Measurements from ENCODE around the gene KLRF1. TPM values are rescaled to one million over a fixed set of nuclear protein-coding genes. Genes with fewer than 3 reads are reported as not detected.

Gene KLRF1, protein sequence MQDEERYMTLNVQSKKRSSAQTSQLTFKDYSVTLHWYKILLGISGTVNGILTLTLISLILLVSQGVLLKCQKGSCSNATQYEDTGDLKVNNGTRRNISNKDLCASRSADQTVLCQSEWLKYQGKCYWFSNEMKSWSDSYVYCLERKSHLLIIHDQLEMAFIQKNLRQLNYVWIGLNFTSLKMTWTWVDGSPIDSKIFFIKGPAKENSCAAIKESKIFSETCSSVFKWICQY
- not detected in 2 replicates for total RNA-seq (2014; rRNA removed; shearing (Covaris generic))

GRCh38 chr12:9827209-9827888, at the start of gene KLRF1:
Gene KLRF1 (plus strand): TSS chr12:9827481. CDS start chr12:9827545, 64 bp downstream.
- in situ Hi-C loops (cut with HindIII; ENCODE audit: low sequenced_read_pairs), result no loop called here
- DNase-seq (ENCODE audit: low spot score), result no peak

DNA sequence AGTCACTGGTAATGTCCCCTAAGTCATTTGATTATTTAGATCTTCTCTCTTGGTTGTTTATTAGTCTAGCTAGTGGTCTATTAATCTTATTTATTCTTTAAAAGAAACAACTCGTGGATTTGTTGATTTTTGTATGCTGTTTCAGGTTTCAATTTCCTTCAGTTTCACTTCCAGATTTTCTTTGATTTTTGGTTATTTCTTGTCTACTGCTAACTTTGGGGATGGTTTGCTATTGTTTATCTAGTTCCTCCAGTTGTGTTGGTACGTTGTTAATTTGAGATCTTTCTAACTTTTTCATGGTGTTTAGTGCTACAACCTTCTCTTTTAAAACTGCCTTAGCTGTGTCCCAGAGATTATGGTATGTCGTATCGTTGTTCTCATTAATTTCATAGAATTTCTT, 48.1 kb upstream of the KLRF1 start:
- no peak for DNase-seq (ENCODE audit: low spot score)
- in situ Hi-C loops (cut with HindIII; ENCODE audit: low sequenced_read_pairs), result no loop called here

DNA sequence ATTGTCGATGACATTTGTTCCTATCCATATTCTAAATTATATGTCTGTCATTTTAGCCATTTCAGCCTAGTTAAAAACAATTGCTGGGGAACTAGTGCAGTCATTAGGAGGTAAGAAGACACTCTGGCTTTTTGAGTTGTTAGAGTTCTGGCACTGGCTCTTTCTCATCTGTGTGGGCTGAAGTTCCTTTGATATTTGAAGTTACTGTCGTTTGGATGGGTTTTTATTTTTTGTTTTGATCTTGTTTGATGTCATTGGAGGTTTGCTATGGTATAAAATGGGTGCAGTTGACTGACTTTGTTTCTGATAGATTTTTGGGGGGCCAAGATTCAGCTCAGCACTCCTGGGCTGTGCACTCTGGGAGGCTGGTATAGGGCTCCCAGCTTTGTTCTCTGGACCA, 45.9 kb upstream of the KLRF1 start:
- in situ Hi-C loops (cut with HindIII; ENCODE audit: low sequenced_read_pairs), result no loop called here
- DNase-seq (ENCODE audit: low spot score), result no peak

- no peak for DNase-seq (ENCODE audit: low spot score)
- in situ Hi-C loops (cut with HindIII; ENCODE audit: low sequenced_read_pairs), result no loop called here
Measured at GRCh38 chr12:9782547-9783382, 44.5 kb upstream of the KLRF1 start.

GRCh38 chr12:9784326-9784725, 43.0 kb upstream of the KLRF1 start:
- in situ Hi-C loops (cut with HindIII; ENCODE audit: low sequenced_read_pairs), result no loop called here
- no peak for DNase-seq (ENCODE audit: low spot score)

DNA sequence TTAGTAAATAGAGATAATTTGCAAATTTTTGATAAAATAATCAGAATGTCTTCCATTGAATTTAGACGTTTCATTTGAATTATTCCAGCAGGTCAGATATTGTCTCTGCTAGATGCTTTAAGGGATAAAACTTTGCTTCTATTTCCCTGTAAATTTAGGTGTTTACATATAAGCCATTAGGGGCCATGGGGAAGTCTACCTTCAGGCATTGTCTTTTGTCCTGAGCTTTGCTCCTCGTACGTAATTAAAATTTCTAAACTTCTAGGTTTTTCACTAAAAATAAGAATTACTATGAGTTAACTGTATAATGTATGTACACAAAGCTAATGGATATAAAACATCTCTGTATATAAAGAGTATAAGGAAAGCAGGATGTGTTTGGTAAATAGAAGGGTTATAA, 42.5 kb upstream of the KLRF1 start:
- no peak for DNase-seq (ENCODE audit: low spot score)
- in situ Hi-C loops (cut with HindIII; ENCODE audit: low sequenced_read_pairs), result no loop called here

DNA sequence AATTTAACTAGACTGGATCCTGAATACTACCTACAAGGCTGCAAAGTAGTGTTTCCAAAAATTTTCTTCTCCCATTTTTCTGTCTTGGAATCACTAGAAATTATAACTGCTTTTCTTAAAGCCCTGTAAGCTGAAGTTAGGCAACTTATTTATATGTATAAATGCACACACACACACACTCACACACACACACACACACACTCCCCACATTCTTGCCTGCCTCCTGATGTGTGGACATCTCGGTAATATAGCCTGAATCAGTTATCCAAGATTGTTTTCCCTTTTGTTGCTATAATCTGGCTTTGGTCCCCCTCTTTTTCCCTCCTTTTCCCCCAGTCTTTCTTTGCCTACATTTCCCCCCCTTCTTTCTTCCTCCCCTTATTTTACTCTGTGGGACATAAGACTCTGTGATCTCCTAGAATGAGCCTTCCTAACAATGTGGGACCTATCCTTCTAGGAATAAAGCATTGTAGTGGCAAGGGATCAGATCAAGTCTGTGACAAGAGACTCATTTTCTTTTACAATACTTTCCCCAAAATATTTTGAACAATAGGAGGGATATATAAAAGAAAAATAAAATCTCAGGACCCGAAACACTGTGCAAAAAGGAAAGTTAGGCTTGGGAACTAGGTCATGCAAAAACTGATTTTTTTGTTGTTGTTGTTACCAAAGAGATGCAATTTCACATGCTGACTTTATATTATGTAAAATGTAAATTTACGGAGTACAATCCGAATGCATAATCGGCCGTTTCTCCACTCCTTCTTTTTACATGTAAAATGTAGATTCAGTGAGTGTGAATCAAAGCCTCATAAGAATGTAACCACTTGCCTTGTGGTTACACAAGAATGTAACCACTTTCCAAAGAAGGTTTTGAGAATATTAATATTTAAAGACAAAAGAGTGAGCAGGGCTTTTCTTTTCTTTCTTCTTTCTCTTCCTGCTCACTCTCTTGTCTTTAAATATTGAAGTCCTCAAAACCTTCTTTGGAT, 40.3 kb upstream of the KLRF1 start:
- in situ Hi-C loops (cut with HindIII; ENCODE audit: low sequenced_read_pairs), result no loop called here
- DNase-seq (ENCODE audit: low spot score), result no peak

- in situ Hi-C loops (cut with HindIII; ENCODE audit: low sequenced_read_pairs), result no loop called here
- no peak for DNase-seq (ENCODE audit: low spot score)
Measured at GRCh38 chr12:9792185-9792900, 34.9 kb upstream of the KLRF1 start.

DNA sequence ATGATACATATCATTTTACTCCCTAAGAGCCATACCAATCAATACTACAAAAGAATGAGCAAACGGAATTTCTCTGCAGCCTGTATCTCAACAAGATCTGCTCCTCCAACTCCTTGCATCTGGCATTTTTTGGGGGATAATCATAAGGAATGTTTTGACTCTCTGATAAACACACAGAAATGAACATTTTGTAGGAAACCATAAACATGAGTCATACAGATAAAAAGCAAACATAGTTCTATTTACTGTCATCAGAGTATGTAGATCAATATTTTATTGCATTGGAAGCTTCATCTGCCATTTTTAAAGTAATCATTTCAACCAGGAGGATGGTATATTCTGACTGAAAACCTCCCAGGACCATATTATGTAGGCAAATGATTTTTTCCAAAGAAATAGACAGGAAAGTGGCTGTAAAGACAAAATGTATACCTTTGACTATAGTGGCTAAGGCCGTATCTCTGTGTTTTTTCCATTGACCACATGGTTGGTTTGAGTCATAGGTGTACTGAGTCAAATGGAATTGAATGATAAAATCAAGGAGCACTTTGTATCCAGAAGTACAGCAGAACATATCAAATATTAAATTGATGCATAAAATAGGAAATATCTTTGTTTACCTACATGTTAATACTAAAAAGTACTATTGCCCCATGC, 34.2 kb upstream of the KLRF1 start:
- DNase-seq (ENCODE audit: low spot score), result no peak
- in situ Hi-C loops (cut with HindIII; ENCODE audit: low sequenced_read_pairs), result no loop called here

DNA sequence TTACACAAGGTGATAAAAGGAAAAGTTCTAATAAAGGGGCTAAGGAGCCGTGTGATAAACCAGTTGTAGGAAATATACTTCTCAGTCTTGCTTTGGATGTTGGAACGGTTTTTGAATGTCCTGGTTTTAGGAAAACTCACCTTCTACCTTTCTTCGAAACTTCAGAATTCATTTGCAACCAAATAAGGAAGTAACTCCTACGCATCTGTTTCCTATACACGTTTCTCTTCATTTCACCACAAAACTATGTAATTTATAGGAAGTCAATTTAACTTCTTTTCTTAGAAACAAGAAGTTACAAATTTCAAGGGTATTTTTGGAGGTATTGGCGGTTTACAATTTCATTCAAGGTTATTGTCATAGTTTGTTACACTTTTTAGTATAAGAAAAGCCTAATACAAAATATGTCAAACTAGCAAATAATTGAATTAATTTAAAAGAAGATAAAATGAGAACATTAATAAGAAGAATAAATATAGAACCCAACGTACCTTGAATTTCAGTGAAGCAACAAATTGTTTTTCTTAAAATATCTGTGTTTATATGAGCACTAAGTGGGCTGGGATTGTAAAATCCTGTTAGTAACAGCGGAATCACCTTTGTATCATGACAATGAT, 33.4 kb upstream of the KLRF1 start:
- DNase-seq (ENCODE audit: low spot score), result no peak
- in situ Hi-C loops (cut with HindIII; ENCODE audit: low sequenced_read_pairs), result no loop called here

DNA sequence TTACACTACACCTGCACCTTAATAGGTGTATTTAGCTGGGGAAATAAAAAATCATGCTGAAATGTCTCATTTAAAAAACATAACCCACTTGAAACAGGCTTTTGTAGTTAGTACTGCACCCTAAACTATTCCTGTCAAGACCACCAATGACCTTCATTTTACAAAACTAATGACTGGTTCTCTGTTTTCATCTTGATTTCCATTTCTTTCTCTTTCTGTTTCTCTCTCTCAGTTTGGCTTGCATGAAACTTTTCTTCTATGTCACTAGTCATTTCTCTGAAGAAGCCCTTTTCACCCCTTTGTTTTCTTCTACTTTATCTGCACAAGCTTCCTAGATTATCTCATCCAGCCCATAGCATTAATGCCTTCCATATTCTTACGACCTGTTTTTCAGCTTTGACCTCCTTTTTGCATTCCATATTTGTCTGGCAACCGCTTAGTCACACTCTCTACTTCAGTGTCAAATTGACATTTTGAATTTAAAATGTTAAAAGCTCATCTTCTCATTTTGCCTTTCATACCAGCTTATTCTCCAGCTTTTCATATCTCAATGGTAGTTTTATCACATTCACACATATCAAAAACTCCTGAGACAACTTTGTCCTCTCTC, 32.7 kb upstream of the KLRF1 start:
- no peak for DNase-seq (ENCODE audit: low spot score)
- in situ Hi-C loops (cut with HindIII; ENCODE audit: low sequenced_read_pairs), result no loop called here

- DNase-seq (ENCODE audit: low spot score), result no peak
- in situ Hi-C loops (cut with HindIII; ENCODE audit: low sequenced_read_pairs), result no loop called here
Measured at GRCh38 chr12:9795945-9796344, 31.3 kb upstream of the KLRF1 start.

DNA sequence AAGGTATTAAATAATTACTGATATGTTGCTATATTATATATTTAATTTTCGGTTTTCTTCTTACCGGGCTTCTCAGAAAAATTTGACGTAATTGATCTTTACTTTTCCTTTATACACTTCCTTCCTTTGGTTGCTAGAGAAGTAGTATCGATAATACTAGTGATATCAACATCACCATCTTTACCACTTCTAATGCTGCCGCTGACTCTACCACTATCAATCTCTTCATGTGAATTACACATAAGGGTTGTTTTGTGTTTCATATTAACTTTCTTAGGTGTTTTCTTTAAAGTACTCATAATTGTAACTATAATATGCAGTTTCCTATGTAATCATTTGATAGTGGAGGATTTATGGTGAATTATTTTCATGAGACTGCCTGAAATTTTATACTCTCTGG, 30.9 kb upstream of the KLRF1 start:
- in situ Hi-C loops (cut with HindIII; ENCODE audit: low sequenced_read_pairs), result no loop called here
- DNase-seq (ENCODE audit: low spot score), result no peak

DNA sequence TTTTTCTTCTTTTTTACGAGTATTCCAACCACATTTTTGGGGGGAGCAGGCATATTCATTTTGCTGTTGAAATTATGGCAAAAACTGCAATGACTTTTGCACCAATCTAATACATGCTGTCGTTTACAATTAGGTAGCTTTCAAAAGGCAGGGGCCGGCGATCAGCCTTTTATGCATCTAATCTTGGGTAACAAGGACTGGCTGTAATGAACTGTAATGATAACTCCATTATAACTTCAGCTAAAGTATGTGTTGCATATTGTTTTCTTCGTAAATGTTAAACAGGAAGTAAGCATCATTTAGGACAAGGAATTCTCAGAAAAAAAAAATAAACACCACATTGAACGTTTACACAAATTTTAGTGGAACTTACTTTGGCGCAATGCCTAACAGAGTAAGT, 30.3 kb upstream of the KLRF1 start:
- in situ Hi-C loops (cut with HindIII; ENCODE audit: low sequenced_read_pairs), result no loop called here
- DNase-seq (ENCODE audit: low spot score), result no peak

GRCh38 chr12:9797722-9798619, 29.3 kb upstream of the KLRF1 start:
- in situ Hi-C loops (cut with HindIII; ENCODE audit: low sequenced_read_pairs), result no loop called here

GRCh38 chr12:9799961-9800360, 27.3 kb upstream of the KLRF1 start:
- in situ Hi-C loops (cut with HindIII; ENCODE audit: low sequenced_read_pairs), result no loop called here
- no peak for DNase-seq (ENCODE audit: low spot score)

More at GRCh38 chr12:9797722-9798619, 29.3 kb upstream of the KLRF1 start:
- peak; percentile 8 for DNase-seq (ENCODE audit: low spot score)
